NK-92 (cell line): ENCODE data around the gene KCNA2.

Experiments
- DNase-seq: peaks from one replicate; lab custom pipeline; 2025; ENCODE audit not compliant: unreplicated experiment; lab: John Stamatoyannopoulos, UW

Gene KCNA2

DNA sequence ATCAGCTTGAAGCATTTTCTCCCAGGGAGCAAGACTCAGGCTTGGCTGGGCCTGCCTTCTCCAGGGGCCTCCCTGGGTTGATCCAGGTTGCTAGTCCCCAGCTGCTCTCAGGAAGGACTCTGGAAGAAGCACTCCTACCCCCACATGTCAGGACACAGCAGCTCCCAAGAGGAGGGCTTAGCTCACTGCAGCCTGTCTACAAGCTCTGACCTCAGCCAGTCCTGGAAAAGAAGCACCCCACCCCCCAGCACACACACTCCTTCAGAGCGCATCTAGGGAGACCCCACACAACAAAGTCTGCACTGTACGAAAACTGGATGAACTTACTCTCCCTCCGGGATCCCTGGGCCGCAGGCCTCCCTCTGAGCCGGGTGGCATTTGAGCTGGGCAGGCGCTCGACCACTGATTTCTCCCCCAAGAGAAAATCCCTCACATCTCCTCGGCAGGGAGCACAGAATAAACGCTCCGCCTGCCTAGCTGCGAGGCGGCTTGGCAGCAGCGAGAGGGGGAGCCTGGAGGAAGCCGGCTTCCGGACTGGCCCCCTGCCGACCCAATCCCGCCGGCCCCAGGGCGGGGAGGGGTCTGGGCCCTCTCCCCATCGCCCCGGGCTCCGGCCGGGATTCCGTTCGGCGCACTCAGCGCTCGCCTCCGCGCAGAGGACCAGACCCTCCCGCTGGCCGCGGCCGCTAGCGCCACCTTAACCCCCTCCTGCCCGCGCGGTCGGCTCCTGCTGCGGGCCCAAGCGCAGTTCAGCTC is at the start of gene KCNA2:
TSS of gene KCNA2 (minus strand) at position 458 of the 756 bp plus-strand sequence. CDS start 1,576 bp downstream, outside the sequence.
- no peak for DNase-seq

DNA sequence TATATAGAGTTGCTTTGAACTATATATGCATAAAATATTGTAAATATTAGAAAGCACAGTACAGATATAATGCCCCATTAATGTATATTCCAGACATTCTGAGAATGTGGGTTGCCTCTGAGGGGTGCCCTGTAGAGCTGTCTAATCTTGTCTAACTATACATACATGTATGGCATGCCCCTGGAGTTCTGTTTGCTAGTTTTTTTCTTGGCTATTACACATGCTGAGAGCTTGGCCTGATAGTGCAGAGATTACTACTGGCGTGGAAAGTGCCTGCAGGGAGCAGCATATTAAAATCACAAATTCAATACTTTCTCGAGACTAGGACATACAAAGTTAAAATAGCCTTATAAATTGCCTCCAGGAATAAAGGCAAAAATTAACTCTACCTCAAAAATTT is 44.5 kb upstream of the KCNA2 start:
- no peak for DNase-seq

DNA sequence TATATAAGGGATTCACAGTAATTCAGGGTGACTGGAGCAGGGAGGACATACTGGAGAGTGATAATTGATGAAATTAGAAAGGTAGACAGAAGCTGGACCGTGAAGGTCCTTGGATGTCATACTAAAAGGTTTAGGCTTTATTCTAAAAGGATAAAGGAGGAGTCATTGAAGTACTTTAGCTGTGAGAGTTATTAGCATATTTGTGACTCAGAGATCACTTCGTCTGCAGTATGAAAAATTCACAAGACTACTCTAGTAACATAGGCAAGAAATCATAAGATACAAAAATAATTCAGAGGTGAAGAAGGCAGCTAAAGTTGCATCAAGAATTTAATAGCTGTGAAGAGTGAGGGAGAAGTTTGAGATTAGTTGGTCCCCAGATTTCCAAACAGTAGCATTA is 42.3 kb upstream of the KCNA2 start:
- DNase-seq: no peak

DNA sequence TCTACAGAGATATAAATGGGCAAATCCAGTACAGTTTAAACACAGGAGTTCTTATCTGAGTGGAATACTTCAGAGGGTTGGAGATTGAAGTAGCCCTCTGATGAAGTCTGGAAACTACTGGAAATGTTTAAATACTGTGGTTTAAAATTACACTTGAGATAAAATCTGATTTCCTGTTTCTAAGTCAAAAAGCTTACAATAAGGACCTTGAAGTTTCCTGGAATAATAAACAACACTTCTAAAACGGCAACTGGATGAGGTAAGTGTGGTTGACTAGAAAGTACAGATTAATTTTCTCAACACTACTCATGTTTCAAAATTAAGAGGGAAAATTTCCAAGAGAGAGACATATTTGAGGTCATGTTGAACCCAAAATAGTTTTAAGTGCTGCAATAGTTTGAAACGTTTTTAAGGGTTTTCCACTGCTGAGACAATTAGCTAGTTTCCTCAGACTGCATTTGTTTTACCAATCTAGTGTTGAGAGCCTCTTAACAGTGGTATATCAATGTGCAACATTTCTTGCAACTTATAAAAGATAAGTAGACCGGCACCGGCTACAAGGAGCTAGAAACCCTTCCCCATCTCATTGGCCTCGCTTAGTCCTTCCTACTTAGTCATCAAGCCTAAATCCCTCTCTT is 41.2 kb upstream of the KCNA2 start:
- DNase-seq: no peak

DNA sequence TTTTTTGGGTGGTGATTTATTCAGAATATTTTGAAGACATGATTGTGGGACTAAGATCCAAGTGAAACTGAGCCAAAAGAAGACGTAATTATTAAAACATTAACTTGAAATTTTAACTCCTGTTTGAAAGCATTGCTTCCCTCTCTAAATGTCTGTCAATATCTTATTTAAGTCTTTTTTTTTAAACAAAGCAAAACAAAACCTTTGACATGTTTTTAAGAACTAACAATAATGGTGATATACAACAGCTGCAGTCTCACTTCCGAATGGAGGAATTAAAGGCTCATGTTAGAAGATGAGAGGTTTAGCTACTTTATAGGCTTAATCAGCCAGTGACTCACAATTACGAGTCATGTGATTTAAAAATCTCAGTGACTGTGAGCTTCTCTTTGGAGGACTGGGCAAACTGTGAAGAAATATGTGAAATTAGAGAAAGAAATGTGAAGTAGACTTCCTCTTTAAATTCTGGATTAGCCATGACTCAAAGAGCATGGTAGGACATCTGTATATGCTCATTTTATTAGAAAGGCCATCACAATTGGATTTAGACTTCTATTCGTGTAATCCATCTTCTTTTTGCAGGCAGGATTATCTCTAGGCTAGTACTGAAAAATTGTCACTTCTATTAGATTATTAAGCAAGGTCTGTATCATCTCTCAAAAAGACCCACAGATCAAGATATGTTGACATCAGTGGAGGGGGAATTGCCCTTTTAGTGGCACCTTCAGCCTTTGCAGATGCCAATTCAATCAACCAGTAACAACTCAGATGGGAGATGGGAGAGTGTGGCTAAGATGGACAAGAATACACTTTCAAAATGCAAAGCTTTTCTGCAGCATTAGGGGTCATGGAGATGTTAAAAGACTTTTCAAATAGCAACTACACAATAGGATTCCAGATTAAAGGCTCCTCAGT is 39.9 kb upstream of the KCNA2 start:
- no peak for DNase-seq

DNA sequence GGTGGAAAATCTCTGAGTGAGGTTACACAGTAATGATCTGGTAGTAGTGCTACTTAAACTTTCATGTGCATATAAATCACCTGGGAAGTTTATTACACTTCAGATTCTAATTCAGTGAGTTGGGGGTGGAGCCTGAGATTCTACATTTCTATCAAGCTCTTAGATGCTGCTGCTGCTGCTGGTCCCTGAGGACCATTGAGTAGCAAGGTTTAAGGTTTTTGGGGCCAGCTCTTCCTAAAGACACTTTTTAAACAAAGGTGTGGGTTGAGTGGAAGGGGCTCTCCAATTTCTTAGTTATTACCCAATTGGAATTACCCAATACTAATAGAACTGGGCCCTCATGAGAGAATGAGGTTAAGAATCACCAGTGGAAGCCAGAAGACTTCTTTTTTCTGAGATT is 39.1 kb upstream of the KCNA2 start:
- DNase-seq: no peak

DNA sequence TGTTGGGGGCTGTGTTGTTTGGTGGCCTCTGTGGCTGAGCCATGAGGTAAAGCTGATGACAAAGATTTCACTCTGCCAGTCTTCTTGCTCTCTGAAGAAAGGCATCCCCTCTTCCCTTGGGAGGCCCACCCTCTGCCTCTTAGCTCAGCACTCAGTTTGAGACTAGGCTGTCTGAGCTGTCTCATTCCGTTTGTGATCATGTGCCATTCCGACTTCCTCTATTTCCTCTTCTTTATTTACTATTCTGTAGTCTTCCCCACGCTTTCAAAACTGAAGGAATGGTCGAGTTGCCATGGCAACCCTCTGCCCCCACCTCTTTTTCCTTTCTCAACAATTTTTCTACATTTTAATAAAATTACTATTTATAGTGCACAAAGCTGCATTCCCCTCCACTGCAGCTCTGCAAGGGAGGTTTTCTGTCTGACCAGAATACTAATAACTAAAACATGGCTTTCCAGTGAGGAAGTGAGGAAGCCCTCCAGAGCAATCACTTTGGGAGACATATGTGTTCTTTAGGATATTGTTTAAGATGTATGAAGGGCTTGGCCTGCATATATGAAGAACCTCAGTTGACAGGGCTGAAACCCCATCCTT is 37.8 kb upstream of the KCNA2 start:
- DNase-seq: no peak

DNA sequence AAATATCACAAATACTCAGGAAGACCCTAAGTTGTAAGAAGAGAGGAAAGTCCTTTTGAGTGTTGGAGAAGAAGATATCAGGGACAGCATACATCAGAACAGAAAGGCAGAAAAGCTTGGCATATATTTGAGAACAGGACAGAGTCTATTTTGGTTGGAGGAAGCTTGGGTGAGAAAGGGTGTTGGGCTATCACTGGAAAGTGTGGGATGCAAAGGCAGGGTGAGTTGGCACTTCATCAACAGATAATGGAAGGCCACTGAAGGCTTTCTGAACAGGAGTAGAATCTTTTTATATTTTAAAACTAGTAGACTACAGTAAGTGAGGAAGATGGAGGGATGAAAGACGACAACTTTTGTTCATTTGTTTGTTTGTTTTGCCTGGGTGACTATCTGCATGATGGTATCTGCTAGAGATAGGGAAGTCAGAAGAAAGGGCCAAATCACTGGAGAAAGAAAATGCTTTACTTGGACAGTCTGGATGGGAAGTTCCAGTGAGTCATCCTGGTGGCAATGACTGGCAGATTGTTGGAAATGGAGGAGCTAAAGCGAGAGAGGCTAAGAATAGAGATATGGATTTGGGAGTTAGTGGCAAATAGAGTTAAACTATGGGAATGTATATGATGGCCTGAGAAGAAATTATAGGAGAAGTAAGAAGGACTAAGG is 33.7 kb upstream of the KCNA2 start:
- no peak for DNase-seq

DNA sequence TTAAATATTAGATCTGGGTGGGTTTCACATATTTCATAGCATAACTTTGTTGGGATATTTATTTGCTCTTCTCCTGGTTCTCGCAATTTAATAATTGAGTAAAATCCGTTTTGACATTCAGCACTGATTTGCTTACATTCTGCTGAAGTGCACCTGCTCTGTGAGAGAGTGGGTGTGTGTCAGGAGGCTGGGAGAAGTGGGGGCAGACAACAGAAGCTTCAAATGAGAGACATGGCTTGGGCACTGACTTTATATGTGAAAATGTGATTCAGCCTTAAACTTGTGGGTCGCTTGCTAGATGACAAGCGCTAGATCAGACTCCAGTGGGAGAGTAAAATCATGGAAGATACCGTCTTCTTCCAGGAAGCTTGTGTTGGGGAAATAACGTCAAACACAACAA is 32.4 kb upstream of the KCNA2 start:
- no peak for DNase-seq

DNA sequence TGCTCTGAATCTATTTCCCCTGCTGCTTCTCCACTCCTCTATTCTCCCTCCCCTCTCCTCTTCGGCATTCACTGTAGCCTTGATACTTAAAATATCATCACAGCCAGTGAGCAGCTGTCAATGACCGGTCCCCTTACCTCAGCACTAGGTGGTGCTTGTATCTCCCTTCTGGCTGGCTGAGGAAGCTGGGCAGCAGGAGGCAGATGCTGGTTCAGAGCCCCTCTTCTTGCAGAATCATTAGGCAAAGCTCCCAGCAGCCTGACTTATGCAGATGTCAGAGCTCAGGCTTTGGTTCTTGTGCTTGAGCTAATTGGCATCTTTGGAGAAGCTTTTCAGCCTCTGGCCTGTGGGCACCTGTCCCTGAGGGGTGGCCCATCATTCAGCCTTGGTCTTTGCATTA is 31.9 kb upstream of the KCNA2 start:
- no peak for DNase-seq

DNA sequence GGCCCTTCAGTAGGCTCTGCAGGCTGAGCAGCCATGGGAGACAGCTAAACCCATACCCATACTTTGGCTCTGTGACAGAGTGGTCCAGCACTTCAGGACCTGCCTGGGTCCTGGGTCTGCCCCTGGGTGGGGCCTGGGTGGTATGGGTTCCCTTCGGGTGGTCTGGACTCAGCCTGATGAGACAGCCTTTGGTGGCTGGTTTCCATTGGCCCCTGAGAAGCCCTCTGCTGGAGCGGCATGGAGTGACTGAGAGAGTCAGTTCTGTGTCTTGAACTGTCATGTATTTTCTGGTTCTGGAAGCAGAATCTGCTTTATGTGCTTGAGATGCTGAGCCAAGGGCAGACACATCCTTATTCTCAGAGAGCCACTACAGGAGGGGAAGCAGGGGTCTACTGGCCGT is 31.3 kb upstream of the KCNA2 start:
- no peak for DNase-seq

DNA sequence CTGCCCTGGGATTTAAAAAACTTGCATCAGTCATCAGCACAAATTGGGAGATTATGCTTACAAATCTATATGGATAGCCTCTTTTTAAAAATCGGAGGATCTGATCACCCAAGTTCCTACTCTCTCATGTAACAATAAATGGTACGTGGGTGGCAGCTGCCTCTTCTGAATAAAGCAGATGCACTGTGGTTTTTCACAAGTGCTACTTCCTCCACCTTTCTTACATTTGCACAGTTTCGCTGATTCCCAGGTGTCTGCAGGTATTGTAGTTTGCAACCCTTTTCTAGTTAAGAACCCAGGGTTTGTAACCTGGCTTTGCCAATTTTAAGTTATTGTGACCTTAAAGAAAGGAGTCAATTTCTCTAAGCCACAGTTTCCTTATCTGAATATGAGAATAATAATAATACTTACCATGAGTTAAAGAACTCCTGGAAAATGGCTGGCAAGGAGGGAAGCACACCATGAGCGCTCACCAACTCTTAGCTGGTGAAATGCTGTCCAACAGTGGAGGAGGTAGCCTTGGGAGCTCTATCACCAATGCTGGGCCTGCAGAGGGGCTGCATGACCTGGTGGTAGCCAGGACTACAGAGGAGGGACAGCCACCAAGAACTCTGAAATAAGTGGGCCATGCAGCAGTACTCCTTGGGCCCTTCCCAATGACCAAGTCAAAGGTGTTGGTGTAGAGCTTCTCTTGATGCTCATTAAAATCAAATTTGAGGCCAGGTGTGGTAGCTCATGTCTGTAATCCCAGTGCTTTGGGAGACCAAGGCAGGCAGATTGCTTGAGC is 30.2 kb upstream of the KCNA2 start:
- no peak for DNase-seq

DNA sequence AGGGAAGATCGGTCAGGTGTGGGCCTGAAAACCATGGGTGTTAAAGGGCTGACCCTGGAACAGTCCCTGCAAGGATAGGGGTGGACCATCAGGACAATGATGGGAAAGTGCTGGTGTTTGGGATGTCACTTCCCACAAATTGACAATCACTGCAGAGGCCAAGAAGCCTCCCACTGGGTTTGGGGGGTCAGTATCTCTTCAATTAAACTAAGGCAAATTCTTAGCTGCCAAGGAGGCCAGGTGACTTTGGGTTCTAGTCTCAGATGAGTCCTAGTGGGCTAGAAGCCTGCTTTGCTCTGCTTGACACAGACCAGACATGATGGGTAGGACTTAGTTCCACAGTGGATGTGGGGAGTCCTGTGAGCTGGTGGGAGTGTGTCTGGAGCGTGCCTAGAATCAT is 29.3 kb upstream of the KCNA2 start:
- DNase-seq: no peak

DNA sequence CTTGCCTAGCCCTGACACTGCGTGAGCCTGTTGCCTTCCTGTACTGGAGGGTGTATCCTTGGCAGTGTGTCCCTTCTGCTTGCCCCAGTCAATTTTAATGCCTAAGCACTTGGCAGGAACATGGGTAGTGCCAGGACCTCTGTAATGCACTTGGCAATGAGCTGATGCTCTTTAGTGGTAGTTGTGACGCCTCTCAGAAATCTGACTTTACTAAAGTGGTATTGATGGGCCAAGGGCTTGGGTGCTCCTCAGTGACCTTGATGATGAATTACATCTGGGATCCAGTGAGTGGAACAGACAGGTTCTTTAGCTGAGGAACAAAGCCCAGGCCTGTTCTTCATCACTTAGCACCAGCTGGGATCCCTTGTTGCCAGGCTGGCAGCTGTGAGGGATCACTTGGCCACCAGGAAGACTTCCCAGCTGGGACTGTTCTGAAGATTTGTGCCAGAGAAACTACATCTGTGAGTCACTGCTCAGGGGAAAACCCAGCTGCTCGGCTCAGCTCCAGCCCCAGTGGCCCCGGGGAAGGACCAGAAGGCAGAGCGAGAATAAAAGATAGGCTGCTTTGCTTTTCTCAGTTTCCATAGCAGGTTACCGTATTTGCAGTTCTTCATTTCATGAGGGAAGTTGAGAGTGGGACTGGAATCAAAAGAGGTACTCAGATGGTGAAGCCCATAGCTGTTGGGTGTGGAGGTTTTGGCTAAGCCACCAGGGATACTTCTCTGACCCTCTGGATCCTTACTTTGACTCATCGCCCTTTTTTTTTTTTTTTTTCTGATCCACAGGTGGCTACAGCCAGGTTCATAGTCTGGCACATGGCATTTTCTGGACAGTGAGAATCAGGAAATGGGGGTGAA is 28.5 kb upstream of the KCNA2 start:
- no peak for DNase-seq

DNA sequence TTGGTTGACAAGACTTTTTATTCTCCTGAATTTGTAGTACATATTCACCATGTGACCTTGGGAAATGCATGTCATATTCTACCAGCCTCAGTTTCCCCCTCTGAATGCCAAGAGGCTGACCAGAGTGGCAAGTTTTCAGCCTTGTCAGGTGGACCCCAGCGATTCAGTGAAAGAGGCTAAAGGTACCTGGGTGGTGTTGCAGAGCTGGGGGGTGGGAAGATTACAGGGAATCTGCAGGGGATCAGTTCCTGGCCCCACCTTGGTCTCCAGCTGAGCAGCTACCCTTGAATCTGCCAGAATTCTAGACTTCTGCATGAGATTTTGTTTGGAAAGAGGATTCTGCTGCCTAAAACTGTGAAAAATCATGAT is 27.9 kb upstream of the KCNA2 start:
- DNase-seq: no peak

DNA sequence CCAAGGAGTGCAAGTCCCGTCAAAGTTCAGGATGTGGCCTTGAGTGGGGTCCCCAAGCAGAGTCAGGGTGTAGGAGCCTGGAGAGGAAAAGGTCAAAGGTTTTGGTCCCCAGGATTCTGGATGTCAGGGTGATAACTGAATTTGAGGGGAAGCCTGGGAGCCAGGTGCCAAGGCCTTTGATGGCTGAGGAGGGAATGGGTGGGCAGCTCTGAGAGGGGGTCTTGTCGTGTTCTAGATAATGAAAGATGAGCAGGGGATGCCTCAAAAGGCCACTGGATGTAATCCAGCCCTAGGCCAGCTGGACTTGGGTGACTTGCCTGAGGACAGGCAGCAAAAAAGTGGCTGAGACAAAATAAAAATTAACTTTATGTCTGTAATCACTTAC is 27.5 kb upstream of the KCNA2 start:
- no peak for DNase-seq

DNA sequence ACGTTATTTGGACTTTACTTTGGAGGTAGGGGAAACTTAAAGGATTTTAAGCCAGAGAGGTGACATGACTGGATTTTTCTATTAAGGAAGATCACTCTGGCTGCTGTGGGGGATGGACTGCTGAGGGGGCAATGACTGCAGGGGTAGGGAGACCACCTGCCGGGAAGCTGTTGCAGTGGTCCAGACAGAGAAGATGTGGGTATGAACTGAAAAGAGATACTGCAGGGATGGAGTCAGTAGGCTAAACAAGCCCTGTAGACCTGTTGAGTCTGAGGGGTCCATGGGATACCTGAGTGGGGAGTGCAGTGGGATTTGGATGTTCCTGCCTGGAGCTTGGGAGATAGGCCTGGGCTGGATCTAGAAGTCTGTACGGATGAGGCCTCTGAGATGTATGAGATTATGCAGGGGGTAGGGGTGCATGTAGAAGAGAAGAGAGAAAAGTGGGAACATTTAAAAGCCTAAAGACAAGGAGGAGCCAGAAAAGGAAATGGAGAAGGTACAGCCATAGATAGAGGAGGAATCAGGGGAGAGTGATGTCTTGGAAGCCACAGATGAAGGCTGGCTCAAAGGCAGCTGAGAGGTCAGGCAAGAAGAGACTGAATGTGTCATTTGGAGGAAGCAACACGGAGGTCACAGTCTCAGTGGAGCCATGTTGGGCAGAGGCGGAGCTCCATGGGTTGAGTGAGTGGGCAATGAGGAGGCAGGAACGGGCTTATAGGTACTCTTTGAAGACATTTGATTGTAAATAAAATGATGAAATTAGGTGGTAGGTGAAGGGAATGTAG is 25.9 kb upstream of the KCNA2 start:
- DNase-seq: no peak

DNA sequence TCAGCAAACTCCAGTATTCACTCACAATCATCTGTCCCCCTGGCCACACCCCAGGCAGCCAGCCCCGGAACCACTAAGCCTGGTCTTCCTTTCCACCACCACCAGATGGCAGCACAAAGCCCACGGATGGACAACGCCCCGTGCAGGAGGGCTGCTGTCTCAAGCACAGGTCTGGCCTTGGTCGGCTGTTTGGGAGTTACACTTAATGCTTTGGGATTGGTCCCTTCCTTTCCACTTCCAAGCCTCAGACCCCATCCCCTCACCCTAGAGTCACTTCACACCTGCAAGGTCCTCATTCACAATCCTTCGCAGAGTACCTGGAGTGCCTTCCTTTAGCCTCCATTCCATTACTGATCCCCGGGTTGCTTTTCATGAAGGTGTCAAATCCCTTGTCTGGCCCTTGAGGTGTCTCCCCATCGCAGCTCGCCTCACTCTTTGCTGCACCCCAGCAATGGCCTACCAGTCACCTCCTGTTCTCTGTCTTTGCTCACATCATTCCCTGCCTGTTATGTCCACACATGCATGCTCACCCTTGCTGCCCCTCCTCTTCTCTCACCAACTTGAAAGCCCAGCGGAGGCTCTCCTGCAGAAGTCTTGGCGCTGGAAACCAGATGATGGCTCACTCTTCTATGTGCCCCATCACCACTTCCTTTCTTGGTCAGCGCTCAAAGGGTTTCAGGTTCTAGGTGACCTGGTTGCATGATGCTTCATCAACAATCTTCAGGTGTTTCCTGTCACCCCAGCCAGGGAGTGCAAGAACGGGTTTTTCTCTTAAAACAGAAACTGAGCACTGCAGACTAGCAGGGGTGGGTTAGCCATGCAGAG is 24.9 kb upstream of the KCNA2 start:
- DNase-seq: no peak
